GM21737 (cell line): ENCODE data around the gene KIZ.
"Not testable (repeated sequence)": the region's sequence is repeated elsewhere in the genome, so short reads cannot be mapped to it uniquely, and the experiment has no call there.

Source experiments
- ATAC-seq: cut with Tn5 transposase; IDR thresholded peaks from one replicate; pipeline ENCODE4 v1.9.1; 2021; ENCODE audit warnings: mild to moderate bottlenecking, moderate library complexity; ENCODE audit not compliant: unreplicated experiment

The KIZ gene

GRCh38 chr20:21224217-21224616 lies 98.3 kb downstream of the KIZ start:
- no peak for ATAC-seq

GRCh38 chr20:21225215-21225947 lies 99.5 kb downstream of the KIZ start:
- no peak for ATAC-seq

GRCh38 chr20:21228511-21228910 lies 102.6 kb downstream of the KIZ start:
- ATAC-seq, result no peak

- ATAC-seq, result no peak
Observed at GRCh38 chr20:21229163-21229562, 103.3 kb downstream of the KIZ start.

GRCh38 chr20:21230220-21230619 lies 104.3 kb downstream of the KIZ start:
- no peak for ATAC-seq

GRCh38 chr20:21230686-21231085 lies 104.8 kb downstream of the KIZ start:
- ATAC-seq, result no peak

GRCh38 chr20:21232546-21233280 lies 106.8 kb downstream of the KIZ start:
- ATAC-seq, result no peak

GRCh38 chr20:21234324-21234723 lies 108.4 kb downstream of the KIZ start:
- ATAC-seq, result no peak

GRCh38 chr20:21234806-21235483 lies 109.1 kb downstream of the KIZ start:
- no peak for ATAC-seq

- no peak for ATAC-seq
Observed at GRCh38 chr20:21235484-21236445, 109.9 kb downstream of the KIZ start.

GRCh38 chr20:21237956-21238799 lies 112.3 kb downstream of the KIZ start:
- ATAC-seq, result no peak

GRCh38 chr20:21238818-21239536 lies 113.1 kb downstream of the KIZ start:
- ATAC-seq, result no peak

GRCh38 chr20:21240394-21240793 lies 114.5 kb downstream of the KIZ start:
- no peak for ATAC-seq

GRCh38 chr20:21241406-21241805 lies 115.5 kb downstream of the KIZ start:
- ATAC-seq, result no peak

GRCh38 chr20:21243811-21244210 lies 117.9 kb downstream of the KIZ start:
- ATAC-seq, result no peak

- no peak for ATAC-seq
Observed at GRCh38 chr20:21244808-21245207, 118.9 kb downstream of the KIZ start.

GRCh38 chr20:21246161-21246560 lies 120.3 kb downstream of the KIZ start:
- ATAC-seq, result no peak

GRCh38 chr20:21247603-21248095 lies 121.8 kb downstream of the KIZ start:
- ATAC-seq, result not testable (repeated sequence)

GRCh38 chr20:21251278-21251677 lies 125.4 kb downstream of the KIZ start:
- no peak for ATAC-seq
